ENCODE data around the gene CTIF.

DNA sequence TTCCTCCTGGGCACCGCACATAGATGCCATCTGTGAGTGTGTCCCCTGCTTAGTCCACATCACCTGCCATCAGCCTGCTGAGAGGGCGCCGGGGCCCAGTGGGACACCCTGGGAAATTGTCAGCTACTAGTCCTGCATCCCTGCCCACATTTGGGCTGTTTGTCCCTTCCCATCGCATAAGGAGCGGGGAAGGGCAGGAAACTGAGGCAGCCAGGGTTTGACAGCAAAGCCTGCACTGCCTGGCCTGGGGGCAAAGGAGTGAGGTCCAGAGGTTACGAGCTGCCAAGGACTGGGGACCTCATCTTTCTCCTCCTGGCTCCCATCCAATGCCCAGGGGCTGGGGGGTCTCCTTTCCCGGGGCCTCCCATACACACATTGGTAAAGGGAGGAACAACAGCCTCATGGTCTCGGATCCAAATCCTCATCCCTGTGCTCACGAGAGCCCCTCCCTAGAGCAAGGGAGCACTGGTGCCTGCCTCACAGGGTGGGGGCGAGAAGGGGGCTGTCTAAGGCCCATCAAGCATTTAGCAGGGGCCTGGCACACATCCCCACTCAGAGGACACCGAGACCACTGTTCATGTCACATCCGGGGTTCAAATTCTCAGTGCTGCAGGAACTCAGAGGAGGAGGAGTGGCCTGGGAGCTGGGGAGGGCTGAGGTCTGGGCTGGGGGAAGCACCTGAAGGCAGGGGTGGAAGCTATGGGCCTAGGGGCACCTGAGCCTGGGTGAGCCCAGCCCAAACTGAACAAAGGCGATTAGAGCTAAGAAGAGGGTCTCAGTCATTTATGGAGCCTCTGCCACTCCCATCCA is 298.2 kb downstream of the CTIF start:
- TF ChIP-seq, protein P1, sequence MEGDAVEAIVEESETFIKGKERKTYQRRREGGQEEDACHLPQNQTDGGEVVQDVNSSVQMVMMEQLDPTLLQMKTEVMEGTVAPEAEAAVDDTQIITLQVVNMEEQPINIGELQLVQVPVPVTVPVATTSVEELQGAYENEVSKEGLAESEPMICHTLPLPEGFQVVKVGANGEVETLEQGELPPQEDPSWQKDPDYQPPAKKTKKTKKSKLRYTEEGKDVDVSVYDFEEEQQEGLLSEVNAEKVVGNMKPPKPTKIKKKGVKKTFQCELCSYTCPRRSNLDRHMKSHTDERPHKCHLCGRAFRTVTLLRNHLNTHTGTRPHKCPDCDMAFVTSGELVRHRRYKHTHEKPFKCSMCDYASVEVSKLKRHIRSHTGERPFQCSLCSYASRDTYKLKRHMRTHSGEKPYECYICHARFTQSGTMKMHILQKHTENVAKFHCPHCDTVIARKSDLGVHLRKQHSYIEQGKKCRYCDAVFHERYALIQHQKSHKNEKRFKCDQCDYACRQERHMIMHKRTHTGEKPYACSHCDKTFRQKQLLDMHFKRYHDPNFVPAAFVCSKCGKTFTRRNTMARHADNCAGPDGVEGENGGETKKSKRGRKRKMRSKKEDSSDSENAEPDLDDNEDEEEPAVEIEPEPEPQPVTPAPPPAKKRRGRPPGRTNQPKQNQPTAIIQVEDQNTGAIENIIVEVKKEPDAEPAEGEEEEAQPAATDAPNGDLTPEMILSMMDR (IDR thresholded peaks at IDR 0.05) = no peak
- no peak for TF ChIP-seq EZH2phosphoT487 (IDR thresholded peaks at IDR 0.05; ENCODE audit: borderline replicate concordance, low read depth)
- no peak for TF ChIP-seq FOXM1 (IDR thresholded peaks at IDR 0.05; ENCODE audit: low read depth)
- TF ChIP-seq JUND (IDR thresholded peaks at IDR 0.05) = no peak
- TF ChIP-seq, protein P2, sequence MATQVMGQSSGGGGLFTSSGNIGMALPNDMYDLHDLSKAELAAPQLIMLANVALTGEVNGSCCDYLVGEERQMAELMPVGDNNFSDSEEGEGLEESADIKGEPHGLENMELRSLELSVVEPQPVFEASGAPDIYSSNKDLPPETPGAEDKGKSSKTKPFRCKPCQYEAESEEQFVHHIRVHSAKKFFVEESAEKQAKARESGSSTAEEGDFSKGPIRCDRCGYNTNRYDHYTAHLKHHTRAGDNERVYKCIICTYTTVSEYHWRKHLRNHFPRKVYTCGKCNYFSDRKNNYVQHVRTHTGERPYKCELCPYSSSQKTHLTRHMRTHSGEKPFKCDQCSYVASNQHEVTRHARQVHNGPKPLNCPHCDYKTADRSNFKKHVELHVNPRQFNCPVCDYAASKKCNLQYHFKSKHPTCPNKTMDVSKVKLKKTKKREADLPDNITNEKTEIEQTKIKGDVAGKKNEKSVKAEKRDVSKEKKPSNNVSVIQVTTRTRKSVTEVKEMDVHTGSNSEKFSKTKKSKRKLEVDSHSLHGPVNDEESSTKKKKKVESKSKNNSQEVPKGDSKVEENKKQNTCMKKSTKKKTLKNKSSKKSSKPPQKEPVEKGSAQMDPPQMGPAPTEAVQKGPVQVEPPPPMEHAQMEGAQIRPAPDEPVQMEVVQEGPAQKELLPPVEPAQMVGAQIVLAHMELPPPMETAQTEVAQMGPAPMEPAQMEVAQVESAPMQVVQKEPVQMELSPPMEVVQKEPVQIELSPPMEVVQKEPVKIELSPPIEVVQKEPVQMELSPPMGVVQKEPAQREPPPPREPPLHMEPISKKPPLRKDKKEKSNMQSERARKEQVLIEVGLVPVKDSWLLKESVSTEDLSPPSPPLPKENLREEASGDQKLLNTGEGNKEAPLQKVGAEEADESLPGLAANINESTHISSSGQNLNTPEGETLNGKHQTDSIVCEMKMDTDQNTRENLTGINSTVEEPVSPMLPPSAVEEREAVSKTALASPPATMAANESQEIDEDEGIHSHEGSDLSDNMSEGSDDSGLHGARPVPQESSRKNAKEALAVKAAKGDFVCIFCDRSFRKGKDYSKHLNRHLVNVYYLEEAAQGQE (IDR thresholded peaks at IDR 0.05; ENCODE audit: low read depth, low read length) = no peak
- TF ChIP-seq ELF1 (IDR thresholded peaks at IDR 0.05) = no peak
- TF ChIP-seq EP300 (IDR thresholded peaks at IDR 0.05; ENCODE audit: borderline replicate concordance in 1 of 2, low read depth in 1 of 2, low read length in 1 of 2) = no peak
- TF ChIP-seq RFX5 (IDR thresholded peaks at IDR 0.05; ENCODE audit: low read length) = no peak
- TF ChIP-seq POLR2AphosphoS5 (IDR thresholded peaks at IDR 0.05; ENCODE audit: low read depth, low read length) = no peak

All from SK-N-SH (cell line).